Fibroblast of lung (primary cell): Measurements from ENCODE around the gene PRDM16. TPM values are rescaled to one million over a fixed set of nuclear protein-coding genes. Genes with fewer than 3 reads are reported as not detected.

Experiments used
- DNase-seq, 2 donors: peaks; one replicate each; pipeline versions ENCODE4 v3.0.0 to v3.0.0-alpha.2; 2010; ENCODE audit warnings: low read depth in 2 of 2
- H2AFZ ChIP-seq: 2 replicates; pipeline ENCODE4 v1.5.1; 2012; ENCODE audit warnings: low read length, control low read depth, inconsistent platforms
- H3K27ac ChIP-seq: 2 replicates; pipeline ENCODE4 v1.5.1; 2011; ENCODE audit warnings: low read length, control low read depth; ENCODE audit not compliant: insufficient read depth
- H3K27me3 ChIP-seq: 2 replicates; pipeline ENCODE4 v1.5.1; 2011; ENCODE audit warnings: mild to moderate bottlenecking, low read length; ENCODE audit not compliant: control insufficient read depth, insufficient read depth
- H3K36me3 ChIP-seq: 2 replicates; pipeline ENCODE4 v1.5.1; 2011; ENCODE audit warnings: low read length; ENCODE audit not compliant: control insufficient read depth, insufficient read depth
- H3K4me1 ChIP-seq: 2 replicates; pipeline ENCODE4 v1.5.1; 2011; ENCODE audit warnings: low read length; ENCODE audit not compliant: control insufficient read depth, insufficient read depth; ENCODE audit errors: extremely low read depth
- H3K4me2 ChIP-seq: 2 replicates; pipeline ENCODE4 v1.5.1; 2011; ENCODE audit warnings: low read length, control low read depth; ENCODE audit not compliant: insufficient read depth; ENCODE audit errors: extremely low read depth
- H3K4me3 ChIP-seq, 4 experiments: fragments of 200-600 bp in 1 of 4; sonication (generic) in 1 of 4; replicated peaks in 1 of 4; 2 replicates each; pipeline ENCODE4 v1.5.1; 2011 to 2016; ENCODE audit warnings: low read length in 4 of 4, low read depth in 3 of 4, mild to moderate bottlenecking in 3 of 4, control low read depth in 2 of 4, inconsistent platforms in 1 of 4, mixed read lengths in 1 of 4; ENCODE audit not compliant: insufficient read depth in 1 of 4; ENCODE audit errors: control extremely low read depth in 1 of 4
- H3K79me2 ChIP-seq: 2 replicates; pipeline ENCODE4 v1.5.1; 2012; ENCODE audit warnings: mild to moderate bottlenecking, low read length, inconsistent platforms; ENCODE audit not compliant: control insufficient read depth, insufficient read depth
- H3K9ac ChIP-seq: 2 replicates; pipeline ENCODE4 v1.5.1; 2011; ENCODE audit warnings: mild to moderate bottlenecking, low read length, control low read depth; ENCODE audit not compliant: insufficient read depth
- H3K9me3 ChIP-seq: 2 replicates; pipeline ENCODE4 v1.5.1; 2012; ENCODE audit warnings: low read depth, low read length; ENCODE audit not compliant: control insufficient read depth, insufficient read depth
- H4K20me1 ChIP-seq: 2 replicates; pipeline ENCODE4 v1.5.1; 2011; ENCODE audit warnings: low read length; ENCODE audit not compliant: control insufficient read depth, insufficient read depth; ENCODE audit errors: extremely low read depth
- EZH2 ChIP-seq: IDR thresholded peaks from 2 replicates; pipeline ENCODE4 v1.5.1; 2012; ENCODE audit warnings: low read length, control low read depth, mild to moderate bottlenecking; ENCODE audit errors: missing control alignments
- polyA plus RNA-seq, 2 donors: library from polyadenylated mRNA; depleted of rRNA in 1 of 2; stranded (reverse) in 1 of 2; unstranded in 1 of 2; fragments of >200 nt; gene quantifications; 2 replicates each; pipeline ENCODE4 v1.2.1, GENCODE V29; 2011 to 2012; ENCODE audit warnings: missing spikeins in 1 of 2
- total RNA-seq: library from RNA; depleted of rRNA; stranded (reverse); fragments of >200 nt; gene quantifications from 2 replicates; pipeline ENCODE4 v1.2.1, GENCODE V29; 2014
- TF ChIP-seq, protein P1 (sequence below), 2 donors: IDR thresholded peaks in 1 of 2; conservative IDR thresholded peaks in 1 of 2; 1 replicate in 1 of 2; 2 replicates in 1 of 2; pipeline ENCODE4 v1.5.1; 2011 to 2012; ENCODE audit warnings: low read length in 2 of 2, control low read depth in 1 of 2, inconsistent platforms in 1 of 2, low read depth in 1 of 2, mild to moderate bottlenecking in 1 of 2

The PRDM16 gene
- total and polyA plus RNA-seq, 2 donors (not counting 1 experiment from before 2014, with no cell fraction given), result 0.30 to 1.8 TPM

DNA sequence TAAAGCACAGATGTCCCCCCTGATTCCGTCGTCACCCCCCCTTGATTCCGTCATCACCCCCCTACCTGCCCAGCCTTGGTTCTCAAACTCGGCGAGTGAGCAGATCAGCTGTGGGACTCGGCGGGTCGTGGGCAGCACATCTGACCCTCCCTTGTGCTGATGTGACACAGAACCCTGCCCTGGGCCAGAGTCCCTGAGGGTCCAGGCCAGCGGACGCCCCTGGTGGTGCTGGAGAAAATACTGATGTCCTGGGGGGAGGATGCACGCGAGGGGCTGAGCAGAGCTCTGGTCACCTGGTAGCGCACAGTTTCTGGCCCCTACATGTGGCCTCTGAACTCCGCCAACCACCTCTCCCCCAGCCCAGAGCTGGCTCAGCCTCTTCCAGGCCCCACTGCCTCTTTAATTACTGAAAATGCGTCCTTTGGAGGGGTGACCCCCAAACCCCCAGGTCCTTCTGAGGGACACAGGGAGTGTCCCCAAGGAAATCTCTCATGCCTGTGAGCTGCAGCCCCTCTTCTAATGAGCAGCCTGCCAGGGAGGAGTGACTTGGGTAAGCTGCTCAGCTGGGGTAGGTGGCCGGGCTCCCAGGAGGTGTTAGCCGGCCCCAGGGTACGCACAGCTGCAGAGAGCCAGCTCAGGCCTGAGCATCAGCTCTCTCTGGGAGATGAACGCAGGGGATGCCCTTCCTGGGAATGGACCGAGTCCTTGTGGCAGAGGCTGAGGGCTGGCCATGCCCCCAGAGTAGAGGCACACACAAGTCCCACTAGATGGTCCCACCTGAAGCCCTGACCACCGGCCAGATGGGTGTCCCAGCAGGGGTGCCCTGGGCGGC, 255.9 kb downstream of the PRDM16 start:
- Histone ChIP-seq H3K27ac (no peak overlapping the region), H3K36me3 (no peaks in the 10 kb centered on the region), H3K4me1 (no peaks in the 10 kb centered on the region), H3K9ac (no peak overlapping the region), H3K4me2 (no peak overlapping the region), H4K20me1 (no peaks in the 10 kb centered on the region), H3K9me3 (no peaks in the 10 kb centered on the region), H3K79me2 (no peaks in the 10 kb centered on the region), H3K4me3 (no peak overlapping the region), H3K27me3 (peaks cover 3% of the 10 kb centered on the region), H2AFZ (no peak overlapping the region)
- TF ChIP-seq, protein P1, sequence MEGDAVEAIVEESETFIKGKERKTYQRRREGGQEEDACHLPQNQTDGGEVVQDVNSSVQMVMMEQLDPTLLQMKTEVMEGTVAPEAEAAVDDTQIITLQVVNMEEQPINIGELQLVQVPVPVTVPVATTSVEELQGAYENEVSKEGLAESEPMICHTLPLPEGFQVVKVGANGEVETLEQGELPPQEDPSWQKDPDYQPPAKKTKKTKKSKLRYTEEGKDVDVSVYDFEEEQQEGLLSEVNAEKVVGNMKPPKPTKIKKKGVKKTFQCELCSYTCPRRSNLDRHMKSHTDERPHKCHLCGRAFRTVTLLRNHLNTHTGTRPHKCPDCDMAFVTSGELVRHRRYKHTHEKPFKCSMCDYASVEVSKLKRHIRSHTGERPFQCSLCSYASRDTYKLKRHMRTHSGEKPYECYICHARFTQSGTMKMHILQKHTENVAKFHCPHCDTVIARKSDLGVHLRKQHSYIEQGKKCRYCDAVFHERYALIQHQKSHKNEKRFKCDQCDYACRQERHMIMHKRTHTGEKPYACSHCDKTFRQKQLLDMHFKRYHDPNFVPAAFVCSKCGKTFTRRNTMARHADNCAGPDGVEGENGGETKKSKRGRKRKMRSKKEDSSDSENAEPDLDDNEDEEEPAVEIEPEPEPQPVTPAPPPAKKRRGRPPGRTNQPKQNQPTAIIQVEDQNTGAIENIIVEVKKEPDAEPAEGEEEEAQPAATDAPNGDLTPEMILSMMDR (conservative IDR thresholded peaks at IDR 0.05 in 1 of 2, IDR thresholded peaks at IDR 0.05 in 1 of 2; ENCODE audit: low read depth in 1 of 2, low read length in 2 of 2), result no peak
- no peak for TF ChIP-seq EZH2
- DNase-seq, result no peak

DNA sequence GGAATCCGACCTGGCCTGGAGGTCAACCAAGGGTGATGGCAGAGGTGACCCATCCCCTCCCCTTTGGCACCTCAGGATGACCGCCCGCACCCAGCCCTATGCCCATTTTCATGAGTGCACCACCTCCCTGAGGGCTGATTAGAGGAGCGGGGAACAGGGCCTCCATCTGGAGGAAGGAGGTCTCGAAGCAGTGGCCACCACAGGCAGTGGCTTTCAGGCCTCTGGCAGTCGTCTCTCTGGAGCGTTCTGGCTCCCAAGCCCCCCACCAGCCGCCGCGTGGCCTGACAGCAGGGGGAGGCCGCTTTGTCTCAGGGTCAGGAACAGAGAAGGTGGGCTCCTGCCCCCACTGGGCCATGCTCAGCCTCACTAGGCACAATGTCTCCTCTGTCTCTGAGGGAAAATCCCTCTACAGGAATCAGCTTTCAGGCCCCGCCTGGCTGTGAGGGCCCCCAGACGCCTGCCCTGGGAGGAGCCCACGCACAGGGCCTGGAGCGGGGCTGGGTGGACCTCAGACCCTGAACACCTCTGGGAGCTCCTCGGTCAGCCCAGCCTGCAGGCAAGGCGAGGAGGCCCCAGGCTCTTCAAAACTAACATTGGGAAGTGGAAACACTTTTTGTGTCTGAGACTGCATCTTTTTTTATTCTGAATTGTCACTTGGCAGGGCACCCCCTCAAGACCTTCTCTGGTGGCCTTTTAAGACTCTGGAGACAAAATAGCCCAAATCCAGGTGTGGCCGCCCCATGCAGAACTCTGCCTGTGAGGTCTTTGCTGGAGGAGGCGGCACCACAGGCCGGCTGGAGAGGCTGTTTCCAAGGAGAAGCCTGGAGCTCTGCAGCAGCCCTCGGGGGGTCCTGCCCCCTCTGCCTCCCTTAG, 257.7 kb downstream of the PRDM16 start:
- H3K36me3 ChIP-seq, result no peaks in the 10 kb centered on the region
- H3K27ac ChIP-seq, result no peak overlapping the region
- peaks cover 3% of the 10 kb centered on the region for H3K27me3 ChIP-seq
- no peak overlapping the region for H3K9ac ChIP-seq
- H3K9me3 ChIP-seq, result no peaks in the 10 kb centered on the region
- no peak overlapping the region for H2AFZ ChIP-seq
- no peaks in the 10 kb centered on the region for H4K20me1 ChIP-seq
- no peak overlapping the region for H3K4me2 ChIP-seq
- no peak for DNase-seq
- no peak overlapping the region for H3K4me3 ChIP-seq
- no peak for TF ChIP-seq EZH2
- TF ChIP-seq, protein P1 (conservative IDR thresholded peaks at IDR 0.05 in 1 of 2, IDR thresholded peaks at IDR 0.05 in 1 of 2; ENCODE audit: low read depth in 1 of 2, low read length in 2 of 2), result no peak
- no peaks in the 10 kb centered on the region for H3K4me1 ChIP-seq
- H3K79me2 ChIP-seq, result no peaks in the 10 kb centered on the region

DNA sequence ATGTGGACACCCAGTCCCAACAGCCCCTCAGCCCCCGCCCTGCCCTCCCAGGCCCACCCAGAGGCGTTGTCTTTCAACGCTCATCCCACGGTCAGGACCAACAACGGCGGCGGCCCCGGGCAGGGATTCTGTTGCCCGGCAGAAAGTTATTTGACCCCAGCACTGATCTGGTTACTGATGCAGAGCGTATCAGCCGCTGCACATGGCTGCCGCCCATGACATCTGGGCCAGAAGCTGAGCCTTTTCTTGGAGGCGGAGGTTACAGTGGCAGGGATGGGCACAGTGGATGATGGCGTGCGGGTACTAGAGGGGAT, 258.3 kb downstream of the PRDM16 start:
- no peaks in the 10 kb centered on the region for H3K79me2 ChIP-seq
- H3K4me3 ChIP-seq, result no peak overlapping the region
- no peaks in the 10 kb centered on the region for H3K36me3 ChIP-seq
- DNase-seq, result no peak
- H3K4me1 ChIP-seq, result no peaks in the 10 kb centered on the region
- no peak overlapping the region for H2AFZ ChIP-seq
- H3K9ac ChIP-seq, result no peak overlapping the region
- H3K27ac ChIP-seq, result no peak overlapping the region
- no peak overlapping the region for H3K4me2 ChIP-seq
- H3K27me3 ChIP-seq, result peaks cover 3% of the 10 kb centered on the region
- H4K20me1 ChIP-seq, result no peaks in the 10 kb centered on the region
- TF ChIP-seq, protein P1 (conservative IDR thresholded peaks at IDR 0.05 in 1 of 2, IDR thresholded peaks at IDR 0.05 in 1 of 2; ENCODE audit: low read depth in 1 of 2, low read length in 2 of 2), result no peak
- TF ChIP-seq EZH2, result no peak
- H3K9me3 ChIP-seq, result no peaks in the 10 kb centered on the region
